HG03342 (cell line): ENCODE results near the gene TGFBR2.

Experiments
- ATAC-seq: cut with Tn5 transposase; IDR thresholded peaks from one replicate; pipeline ENCODE4 v1.9.1; 2021; ENCODE audit warnings: mild to moderate bottlenecking, moderate library complexity; ENCODE audit not compliant: unreplicated experiment

TGFBR2 gene

DNA sequence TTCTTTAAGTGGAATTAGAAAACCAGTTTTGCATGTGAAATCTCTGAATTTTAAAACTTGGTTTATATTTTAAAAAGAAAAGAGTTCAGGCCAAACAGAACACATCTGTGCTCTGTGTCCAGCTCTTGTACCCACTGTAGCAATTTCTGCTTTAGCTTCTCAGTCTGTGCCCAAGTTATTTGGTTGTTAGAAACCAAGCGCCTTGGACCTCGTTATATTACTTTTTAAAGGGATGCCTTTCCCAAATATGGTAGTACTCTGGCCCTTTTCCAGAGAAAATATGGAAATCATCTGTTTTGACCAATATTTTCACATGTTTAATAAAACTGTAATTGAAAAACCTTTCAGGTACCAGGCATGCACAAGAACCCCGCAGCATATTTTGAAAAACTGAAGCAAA is 27.3 kb downstream of the TGFBR2 start:
- no peak for ATAC-seq

DNA sequence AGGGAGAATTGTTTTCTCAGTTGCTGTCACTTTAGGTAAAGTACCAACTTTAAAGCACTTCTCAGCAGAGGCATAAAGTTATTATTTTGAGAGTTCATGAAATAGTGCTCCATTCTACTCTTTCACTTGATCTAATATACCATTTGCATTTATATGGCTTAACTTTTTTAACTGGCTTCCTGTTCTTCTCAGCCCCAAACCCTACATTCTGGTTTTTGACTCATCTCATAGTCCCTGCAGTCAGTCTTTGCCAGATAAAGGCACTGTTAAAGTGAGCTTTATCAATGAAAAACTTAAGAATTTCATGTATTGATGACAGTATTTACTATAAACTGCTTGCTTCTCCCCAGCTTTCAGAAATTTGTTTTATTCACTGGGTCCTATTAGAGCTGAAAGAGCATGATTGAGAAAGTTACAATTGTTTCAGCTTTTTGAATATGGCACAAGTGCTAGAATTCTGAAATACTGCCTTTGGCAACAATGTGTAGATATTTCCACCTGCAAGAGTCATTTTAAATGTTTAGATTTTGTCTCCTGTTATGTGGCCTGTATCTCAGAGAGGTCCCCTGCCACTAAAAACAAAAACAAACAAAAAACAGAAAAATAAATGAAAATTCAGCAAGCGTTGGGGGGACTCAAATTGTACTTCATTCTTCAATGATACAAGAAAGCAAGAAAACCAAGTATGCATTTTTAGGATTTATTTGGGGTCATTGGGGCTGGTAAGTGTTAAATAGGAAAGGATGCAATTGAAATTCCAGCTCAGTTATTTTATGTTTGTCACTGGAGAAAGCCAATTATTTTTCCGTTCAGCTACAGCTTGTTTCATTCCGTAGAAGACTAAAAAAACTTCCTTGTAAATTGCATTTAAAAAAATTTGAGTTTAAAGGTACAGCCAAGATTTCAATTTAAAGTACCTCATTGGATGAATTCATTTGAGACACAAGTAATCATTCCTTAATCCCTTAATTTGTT is 28.6 kb downstream of the TGFBR2 start:
- no peak for ATAC-seq

DNA sequence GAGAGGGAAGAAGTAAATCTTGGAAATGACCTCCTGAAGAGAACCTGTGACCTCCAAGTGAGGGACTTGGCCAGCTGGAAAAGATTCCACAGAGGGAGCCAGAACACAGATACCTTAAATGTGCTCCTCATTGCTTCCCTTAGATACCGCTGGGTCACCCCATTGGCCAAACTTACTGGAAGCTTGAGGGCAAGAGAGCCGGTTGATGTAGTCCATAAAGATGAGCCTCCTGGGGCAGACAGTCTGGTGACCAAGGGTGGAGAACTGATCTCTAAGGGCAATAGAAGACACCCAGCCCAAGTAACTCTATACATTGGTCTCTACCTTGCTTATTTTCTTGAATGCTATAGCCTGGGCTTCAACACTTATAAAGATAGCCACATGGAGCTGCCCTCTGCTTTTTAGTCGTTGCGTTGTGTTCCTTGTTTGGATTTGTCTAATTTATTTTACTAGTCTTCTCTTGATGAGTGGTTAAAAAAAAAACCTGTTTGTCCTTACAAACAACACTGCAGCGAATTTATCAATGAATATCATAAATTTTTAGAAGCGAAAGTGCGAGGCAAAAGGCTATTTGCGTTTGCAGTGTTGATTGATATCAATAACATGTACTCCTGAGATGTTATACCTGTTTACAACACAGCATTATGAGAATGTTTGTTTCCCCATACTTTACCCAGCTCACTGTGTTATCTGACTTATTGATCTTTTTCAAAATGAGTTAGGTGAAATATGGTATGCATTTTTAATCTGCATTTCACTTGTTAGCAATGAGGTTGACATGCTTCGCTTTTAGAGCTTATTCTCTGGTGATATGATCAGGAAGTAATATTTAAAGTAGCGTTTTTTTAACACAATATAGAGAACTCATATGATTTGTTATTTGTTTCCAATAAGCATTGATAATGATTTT is 31.2 kb downstream of the TGFBR2 start:
- ATAC-seq, result no peak

DNA sequence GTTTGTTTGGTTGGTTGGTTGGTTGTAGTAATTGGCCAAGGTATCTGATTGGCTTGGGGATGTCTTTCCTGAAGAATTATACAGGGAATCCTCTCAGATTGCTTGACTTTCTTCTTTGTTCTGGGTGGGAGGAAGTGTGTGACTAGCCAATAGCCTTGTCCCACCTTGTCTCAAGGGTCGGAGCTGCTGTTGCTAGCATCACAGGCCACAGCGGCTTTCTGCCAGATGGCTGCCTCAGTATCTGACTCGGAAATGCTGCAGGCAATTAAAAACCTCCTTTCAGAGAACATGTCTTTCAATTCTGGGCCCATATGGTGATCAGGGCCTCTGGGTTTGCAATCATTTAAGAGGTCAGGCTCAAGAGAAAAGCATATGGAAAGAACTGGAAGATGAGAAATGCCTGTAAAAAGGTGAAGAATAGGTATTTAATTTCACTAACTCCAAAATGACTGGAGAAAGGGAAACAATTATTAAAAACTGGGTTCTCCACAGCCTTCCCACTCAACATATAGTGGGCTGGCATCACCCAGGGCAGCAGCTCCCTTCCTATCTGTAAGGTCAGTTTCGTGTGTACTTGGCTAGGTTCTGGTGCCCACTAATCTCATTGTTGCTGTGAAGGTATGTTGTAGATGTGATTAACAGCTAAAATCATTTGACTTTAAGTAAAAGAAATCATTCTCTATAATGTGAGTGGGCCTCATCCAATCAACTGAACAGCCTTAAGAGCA is 32.4 kb downstream of the TGFBR2 start:
- ATAC-seq, result no peak

DNA sequence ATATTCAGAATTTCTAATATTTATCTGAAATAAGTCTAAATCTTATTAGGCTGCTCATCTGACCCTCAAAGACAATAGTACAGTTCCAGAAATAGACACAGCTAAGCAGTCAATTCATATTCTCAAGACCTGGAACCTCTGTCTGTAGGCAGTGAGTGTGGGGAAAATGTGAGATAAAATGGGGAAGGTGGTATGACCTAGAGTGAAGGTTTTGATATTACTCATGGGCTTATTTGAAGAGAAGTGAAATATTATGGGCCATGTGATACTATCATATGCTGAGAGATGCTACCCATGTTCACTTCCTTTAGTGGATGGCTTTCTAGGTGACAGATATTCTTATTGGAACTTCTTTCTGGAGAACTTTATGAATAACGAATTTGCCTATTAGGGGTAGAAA is 33.5 kb downstream of the TGFBR2 start:
- ATAC-seq, result peak; percentile 80

DNA sequence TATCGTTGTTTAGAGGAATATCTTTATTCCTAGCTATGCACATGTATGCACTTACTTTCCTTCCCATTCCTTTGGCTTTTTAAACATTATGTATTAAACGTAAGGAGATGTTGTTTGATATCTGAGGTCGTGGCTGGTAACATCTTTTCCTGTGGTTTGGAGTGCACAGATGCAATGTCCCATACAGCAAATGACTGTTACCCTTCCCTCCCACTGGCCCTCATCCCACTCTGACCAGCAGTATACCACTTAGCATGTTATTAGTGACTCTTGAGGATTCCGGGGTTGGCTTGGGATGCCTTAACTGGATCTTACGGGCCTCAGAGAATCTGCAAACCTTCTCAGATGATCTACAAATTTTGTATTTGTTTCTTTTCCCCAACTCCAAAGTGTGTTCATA is 34.5 kb downstream of the TGFBR2 start:
- no peak for ATAC-seq

DNA sequence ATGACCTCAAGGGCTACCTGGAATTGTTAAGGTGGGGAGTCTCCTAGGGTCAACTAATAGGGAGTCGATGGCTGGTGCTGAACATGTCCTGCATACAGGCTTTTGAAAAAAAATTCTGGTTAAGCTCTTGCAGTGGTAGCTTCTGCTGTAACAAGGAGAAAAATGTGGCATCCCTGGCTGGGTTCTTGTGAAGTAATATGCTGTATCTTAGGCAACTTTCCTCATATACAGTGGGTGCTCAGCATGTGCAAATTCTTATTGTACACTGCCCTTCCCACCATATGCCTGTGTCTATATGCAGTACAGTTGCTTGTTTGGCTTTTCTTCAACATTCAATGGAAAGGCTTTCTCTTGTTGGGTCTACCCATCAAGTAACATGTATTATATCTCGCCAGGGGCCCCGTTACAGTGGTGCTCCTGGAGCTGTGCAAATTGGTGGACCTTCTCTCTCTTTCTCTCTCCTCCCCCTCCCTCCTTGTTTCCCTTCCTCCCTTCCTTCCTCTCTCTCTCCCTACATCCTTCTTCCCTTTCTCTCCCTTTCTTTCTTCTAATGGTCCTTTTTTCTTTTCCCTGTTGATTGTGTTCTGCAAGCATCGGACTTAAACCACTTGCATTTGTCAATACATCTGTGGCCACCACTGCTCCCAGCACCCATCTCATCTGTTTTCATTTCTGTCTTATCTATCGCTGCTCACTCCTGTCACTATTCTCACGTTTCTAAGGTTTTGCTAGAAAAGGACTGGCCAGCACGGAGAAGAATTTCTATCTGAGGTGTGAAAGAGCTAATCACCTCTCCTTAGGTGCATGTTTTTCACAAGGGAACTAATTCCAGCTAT is 35.2 kb downstream of the TGFBR2 start:
- no peak for ATAC-seq

DNA sequence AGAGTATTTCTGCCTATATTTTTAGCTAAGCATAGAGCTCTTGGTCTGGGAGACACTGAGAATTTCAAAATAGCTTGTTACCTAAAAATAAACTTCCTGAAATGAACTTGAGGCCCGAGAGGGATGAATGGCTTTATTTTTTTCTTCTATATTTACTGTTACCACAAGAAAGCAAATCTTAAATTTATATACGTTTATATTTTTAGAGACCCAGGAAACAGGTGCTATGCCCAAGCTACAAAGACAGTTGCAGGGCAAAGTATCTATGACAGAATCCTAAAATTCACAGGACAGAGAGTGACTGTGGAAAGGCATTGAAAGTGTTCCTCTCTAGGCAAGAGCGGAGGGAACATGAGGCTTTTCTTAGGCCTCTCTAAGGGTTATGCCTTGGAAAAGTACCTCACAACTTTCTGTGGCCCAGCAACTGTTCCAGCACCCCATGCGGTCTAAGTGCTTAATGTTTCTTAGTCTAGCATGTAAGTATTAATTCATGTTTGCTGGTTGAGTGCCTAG is 36.5 kb downstream of the TGFBR2 start:
- ATAC-seq, result no peak

DNA sequence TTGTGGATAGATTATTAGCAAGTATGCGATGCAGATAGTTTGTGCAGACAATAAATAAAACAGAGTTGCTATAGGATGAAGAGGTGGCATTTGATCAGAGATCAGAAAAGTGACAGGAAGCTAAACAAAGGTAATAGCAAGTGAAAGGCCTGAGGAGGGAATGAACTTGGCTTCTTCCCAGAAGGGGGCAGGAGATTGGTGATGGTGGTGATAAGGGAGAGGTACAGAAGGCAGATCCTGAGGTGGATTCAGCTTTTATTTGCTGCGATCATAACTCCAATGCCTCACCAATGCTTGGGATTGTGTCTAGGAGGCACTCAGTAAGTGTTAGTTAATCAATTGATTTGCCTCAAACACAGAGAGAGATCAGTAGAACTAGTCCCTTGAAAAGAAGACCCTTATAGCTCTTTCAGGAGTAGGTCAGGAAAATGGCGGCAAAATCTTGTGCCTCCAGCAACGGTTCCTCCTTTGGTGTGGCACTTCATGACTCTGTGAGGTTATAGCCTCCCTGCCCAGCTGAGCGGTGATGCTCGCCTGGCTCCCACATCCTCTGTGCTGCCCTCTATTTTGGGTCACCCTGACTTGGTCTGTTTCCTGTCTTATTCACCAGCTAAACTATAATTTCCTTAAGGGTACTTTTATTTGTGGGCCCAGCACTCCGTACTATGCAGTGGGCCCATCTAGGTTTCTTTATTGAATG is 37.5 kb downstream of the TGFBR2 start:
- ATAC-seq, result no peak

DNA sequence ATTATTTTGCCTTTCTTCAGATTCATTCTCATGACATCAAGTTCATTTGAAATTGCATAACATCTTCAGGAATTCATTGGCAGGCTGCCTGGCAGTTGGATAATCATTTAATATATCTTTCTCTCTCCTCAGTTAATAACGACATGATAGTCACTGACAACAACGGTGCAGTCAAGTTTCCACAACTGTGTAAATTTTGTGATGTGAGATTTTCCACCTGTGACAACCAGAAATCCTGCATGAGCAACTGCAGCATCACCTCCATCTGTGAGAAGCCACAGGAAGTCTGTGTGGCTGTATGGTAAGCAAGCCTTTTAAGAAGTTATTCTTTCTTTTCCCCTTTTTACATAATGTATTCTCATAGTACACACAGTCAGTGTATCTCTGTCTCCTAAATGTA is 38.2 kb downstream of the TGFBR2 start:
- ATAC-seq, result peak; percentile 57

DNA sequence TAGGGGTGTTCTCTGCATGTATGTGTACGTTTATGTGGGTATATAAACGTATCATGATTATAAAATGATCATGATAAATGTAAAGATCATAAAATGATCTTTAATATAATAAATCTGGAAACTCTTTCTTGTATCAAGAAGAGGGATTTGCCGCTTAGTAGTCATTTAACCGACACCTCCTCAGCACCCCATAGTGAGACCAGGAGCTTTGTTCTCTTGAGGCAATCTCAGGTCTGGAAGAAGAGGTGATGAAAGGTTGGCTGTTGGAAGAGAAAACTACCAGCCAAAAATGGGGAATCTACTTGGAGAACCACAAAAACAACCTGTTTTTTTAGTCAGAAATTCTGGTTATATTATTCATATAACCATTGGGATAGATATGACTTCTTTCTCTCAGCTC is 38.7 kb downstream of the TGFBR2 start:
- no peak for ATAC-seq

DNA sequence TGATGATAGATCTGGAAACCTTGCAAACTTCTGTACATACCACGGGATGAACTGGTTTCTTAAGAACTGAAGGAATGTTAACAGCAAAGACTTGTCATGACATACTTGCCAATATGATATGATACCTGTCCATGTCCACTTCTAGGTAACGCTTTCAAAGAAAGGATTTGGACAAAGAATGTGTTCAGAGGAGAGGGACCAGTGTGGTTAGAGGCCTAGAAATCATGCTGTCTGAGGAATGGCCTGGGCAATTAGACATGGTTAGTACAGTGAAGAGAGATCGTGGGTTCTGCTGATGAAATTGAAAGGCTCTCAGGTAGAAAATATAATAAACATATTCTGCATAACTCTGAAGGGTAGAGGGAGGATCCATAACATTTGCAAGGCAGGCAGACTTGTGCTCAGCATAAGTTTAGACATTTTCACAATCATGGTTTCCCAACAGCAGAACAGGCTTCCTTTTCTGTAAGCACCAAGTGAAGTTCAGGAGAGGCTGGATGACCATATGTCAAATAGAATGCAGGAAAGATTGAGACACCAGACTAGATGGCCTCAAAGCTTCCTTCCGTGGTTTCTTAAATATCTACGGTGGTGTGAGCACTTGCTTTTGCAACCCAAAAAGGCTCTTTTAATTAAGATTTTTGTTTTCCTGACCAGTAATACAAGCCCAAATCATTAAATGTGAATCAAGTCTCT is 39.9 kb downstream of the TGFBR2 start:
- ATAC-seq, result no peak

DNA sequence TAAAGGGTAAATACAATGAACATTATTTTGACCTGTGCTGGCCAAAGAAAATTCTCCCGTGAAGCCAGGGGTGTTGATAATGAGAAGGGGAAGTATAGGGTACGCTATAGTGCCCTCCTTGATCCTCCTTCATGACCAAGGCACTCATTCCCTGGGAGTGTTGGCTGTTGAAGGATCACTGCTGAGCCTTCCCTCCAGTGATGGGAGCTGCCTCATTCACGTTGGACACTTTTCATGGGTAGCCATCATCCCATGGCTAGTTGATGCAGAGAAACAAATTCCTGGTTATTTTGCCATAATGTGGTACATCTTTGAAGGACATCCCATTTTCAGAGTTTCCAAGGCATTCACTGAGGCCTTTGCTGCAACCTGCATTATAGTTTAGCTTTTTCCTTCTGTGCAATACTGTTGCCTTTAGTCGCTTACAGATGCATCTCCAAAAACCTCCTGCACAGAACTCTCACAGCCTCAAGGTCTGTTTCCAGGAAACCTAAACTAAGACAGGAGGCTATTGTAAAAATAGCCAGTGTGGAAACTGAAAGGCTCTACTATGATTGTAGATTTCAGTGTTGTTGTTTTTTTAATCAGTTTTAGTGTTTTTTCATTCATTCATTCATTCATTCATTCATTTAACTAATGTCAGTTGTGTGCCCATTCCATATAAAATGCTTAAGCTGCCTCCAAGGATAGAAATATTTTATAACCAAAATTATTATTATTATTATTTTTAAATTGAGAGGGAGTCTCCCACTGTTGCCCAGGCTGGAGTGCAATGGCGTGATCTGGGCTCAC is 40.8 kb downstream of the TGFBR2 start:
- no peak for ATAC-seq

DNA sequence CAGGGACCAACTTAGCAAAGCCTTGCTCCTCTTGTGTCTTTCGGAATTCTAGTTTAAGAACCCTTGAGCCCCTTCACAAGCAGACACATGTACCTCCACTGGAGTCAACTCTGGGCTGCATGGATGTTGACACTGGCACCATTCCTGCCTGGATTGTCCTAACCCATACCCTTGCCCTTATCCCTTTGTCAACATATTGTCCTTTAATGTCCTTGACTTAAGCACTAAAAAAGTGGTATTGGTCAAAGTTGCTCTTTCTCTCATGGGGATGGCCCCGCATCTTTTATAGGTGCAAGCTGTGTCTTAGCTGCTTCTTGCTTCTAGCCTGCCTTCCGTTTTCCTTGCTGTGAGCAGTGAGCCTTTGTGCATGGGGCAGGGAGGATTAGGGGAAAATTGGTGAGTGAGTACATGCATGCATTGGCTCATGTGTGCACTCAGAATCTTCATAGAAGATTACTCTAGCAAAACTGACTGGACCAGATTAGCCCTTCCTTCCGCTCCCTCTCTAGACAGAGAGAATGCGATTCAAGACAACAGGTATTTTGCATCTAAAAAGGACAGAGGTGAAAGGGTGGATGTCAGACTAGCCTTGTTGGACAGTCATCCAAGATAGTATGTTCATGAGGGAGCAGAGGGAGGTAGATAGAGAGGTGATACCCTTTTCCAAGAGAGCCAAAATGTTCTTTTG is 42.4 kb downstream of the TGFBR2 start:
- ATAC-seq, result no peak

DNA sequence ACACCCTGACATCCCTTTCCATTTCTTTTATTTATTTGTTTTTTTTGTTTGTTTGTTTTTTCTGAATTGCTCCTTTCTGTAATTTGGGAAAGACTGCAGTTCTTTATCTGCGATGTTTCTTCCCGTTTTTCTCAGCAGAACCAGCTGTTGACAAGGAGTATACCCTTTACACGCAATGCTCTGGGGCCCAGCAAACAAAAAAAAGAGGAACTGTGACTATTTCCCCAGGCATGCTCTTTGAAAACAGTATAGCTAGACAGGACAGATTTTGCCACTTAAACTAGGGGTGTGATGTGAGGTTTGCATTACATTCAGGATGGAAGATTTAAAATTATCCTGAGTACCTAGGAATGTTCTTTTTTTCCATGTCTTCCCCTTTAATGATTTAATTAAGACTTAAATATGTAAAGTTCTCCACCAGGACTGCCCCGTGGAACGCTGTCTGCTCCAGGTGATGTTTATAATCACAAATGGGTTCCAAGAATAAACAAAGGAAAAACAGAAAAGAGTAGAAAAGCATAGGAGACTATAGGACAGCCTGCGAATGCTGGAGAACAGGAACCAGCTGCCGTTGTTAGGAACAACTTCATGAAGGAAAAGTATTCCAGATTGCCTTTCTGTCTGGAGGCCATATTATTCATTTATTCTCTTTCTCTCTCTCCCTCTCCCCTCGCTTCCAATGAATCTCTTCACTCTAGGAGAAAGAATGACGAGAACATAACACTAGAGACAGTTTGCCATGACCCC is 43.3 kb downstream of the TGFBR2 start:
- peak; percentile 75 for ATAC-seq

DNA sequence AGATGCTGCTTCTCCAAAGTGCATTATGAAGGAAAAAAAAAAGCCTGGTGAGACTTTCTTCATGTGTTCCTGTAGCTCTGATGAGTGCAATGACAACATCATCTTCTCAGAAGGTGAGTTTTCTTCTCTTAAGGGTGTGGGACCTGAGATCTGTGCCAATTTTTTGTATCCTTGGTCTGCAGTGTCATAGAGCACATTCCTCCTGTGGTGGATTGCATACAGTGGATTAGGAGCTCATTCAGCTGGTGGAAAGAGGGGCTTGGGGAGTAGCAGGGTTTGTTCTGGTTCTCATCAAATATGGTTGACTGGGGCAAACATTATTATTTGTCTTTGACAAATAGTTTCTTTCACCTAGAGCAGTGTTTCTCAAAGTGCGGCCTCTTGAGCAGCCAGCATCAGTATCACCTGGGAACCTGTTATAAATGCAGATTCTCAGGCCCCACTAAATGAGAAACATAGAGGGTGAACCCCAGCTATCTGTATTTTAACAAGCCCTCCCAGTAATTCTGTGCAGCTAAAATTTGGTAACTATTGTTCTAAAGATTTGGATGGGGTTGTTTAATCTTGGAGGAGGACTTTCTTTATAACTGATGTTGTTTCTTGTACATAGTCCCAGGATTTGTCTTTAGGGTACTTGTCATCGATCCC is 44.1 kb downstream of the TGFBR2 start:
- no peak for ATAC-seq
